AG10803 (cell line): Measurements from ENCODE around the gene SLC5A2.

ENCODE experiments used
- DNase-seq: peaks from one replicate; pipeline ENCODE4 v3.0.0; 2010; ENCODE audit warnings: low read depth
- H3K4me3 ChIP-seq: 2 replicates; pipeline ENCODE4 v1.5.1; 2011; ENCODE audit warnings: mild to moderate bottlenecking, low read length, control low read depth
- CTCF ChIP-seq: conservative IDR thresholded peaks from 2 replicates; pipeline ENCODE4 v1.5.1; 2011; ENCODE audit warnings: mild to moderate bottlenecking, low read length, control low read depth, inconsistent platforms

The SLC5A2 gene

GRCh38 chr16:31474173-31474714 is 8.7 kb upstream of the SLC5A2 start:
- TF ChIP-seq CTCF, result no peak; the same call in 1 of the 2 replicates
- no peak overlapping the region for H3K4me3 ChIP-seq
- peak; percentile 91 for DNase-seq

- H3K4me3 ChIP-seq, result no peak overlapping the region
- no peak for DNase-seq
- TF ChIP-seq CTCF, result no peak
Observed at GRCh38 chr16:31474773-31475738, 7.9 kb upstream of the SLC5A2 start.

GRCh38 chr16:31475946-31476302 is 7.0 kb upstream of the SLC5A2 start:
- no peak overlapping the region for H3K4me3 ChIP-seq
- no peak for TF ChIP-seq CTCF
- DNase-seq, result no peak

- DNase-seq, result no peak
- TF ChIP-seq CTCF, result no peak
- no peak overlapping the region for H3K4me3 ChIP-seq
Observed at GRCh38 chr16:31476303-31477219, 6.4 kb upstream of the SLC5A2 start.

GRCh38 chr16:31477220-31478216 is 5.4 kb upstream of the SLC5A2 start:
- no peak for DNase-seq
- no peak for TF ChIP-seq CTCF
- H3K4me3 ChIP-seq, result no peak overlapping the region

- TF ChIP-seq CTCF, result no peak
- no peak overlapping the region for H3K4me3 ChIP-seq
- DNase-seq, result no peak
Observed at GRCh38 chr16:31478956-31479355, 4.0 kb upstream of the SLC5A2 start.
